Caco-2 (cell line): ENCODE results near the gene HNRNPCL1. TPM values are rescaled to one million over a fixed set of nuclear protein-coding genes. Genes with fewer than 3 reads are reported as not detected.

Experiments used
- BruUV-seq: library from RNA; stranded (reverse); fragments of 400-500 nt; replicated peaks from 2 replicates; lab custom pipeline; 2021; lab: Mats Ljungman, UMichigan
- CTCF ChIA-PET: fragments of 300-600 bp; sonication (Branson Sonifier 250); formaldehyde crosslinking; loops from one replicate; lab custom pipeline; 2022; ENCODE audit warnings: antibody characterized with exemption; lab: Charles Lee
- POLR2A ChIA-PET: fragments of 300-600 bp; sonication (Branson Sonifier 250); formaldehyde crosslinking; loops from one replicate; lab custom pipeline; 2022; ENCODE audit warnings: antibody characterized with exemption; lab: Charles Lee
- DNase-seq, 2 experiments: peaks; one replicate each; pipeline versions ENCODE4 v3.0.0 to v3.0.0-alpha.2; 2020 to 2022
- H3K27me3 ChIP-seq: replicated peaks from 2 replicates; pipeline ENCODE4 v1.6.0; 2011; ENCODE audit warnings: low read length; ENCODE audit not compliant: control insufficient read depth, insufficient read depth
- H3K36me3 ChIP-seq: 2 replicates; pipeline ENCODE4 v1.5.1; 2011; ENCODE audit warnings: low read length; ENCODE audit not compliant: control insufficient read depth, insufficient read depth
- H3K4me1 ChIP-seq: fragments of 250-450 bp; sonication (Bioruptor Pico); 2 replicates; pipeline ENCODE4 v1.5.1; 2020; ENCODE audit warnings: mild to moderate bottlenecking
- H3K4me3 ChIP-seq: 2 replicates; pipeline ENCODE4 v1.5.1; 2011; ENCODE audit warnings: low read depth, mild to moderate bottlenecking, control low read depth, low read length
- H3K9me3 ChIP-seq: fragments of 250-450 bp; sonication (Bioruptor Pico); 2 replicates; pipeline ENCODE4 v1.5.1; 2020; ENCODE audit warnings: mild to moderate bottlenecking, moderate library complexity
- H3K27ac Mint-ChIP-seq: one replicate; pipeline ENCODE4 v1.8.0; 2022; ENCODE audit warnings: mixed read lengths; ENCODE audit not compliant: unreplicated experiment
- H3K27me3 Mint-ChIP-seq: one replicate; pipeline ENCODE4 v1.8.0; 2022; ENCODE audit warnings: mixed read lengths; ENCODE audit not compliant: insufficient read depth, unreplicated experiment
- H3K36me3 Mint-ChIP-seq: one replicate; pipeline ENCODE4 v1.8.0; 2022; ENCODE audit warnings: mild to moderate bottlenecking, mixed read lengths; ENCODE audit not compliant: insufficient read depth, unreplicated experiment
- H3K4me1 Mint-ChIP-seq: one replicate; pipeline ENCODE4 v1.8.0; 2022; ENCODE audit warnings: low read depth, mixed read lengths; ENCODE audit not compliant: unreplicated experiment
- H3K4me3 Mint-ChIP-seq: one replicate; pipeline ENCODE4 v1.8.0; 2022; ENCODE audit warnings: mild to moderate bottlenecking, moderate library complexity, mixed read lengths; ENCODE audit not compliant: unreplicated experiment
- H3K9me3 Mint-ChIP-seq: one replicate; pipeline ENCODE4 v1.8.0; 2022; ENCODE audit warnings: mixed read lengths; ENCODE audit not compliant: unreplicated experiment
- CTCF ChIP-seq, 2 experiments: fragments of 200-600 bp in 1 of 2; IDR thresholded peaks; 1 replicate in 1 of 2; 2 replicates in 1 of 2; pipeline versions ENCODE4 v1.5.1 to v1.8.0; 2011 to 2022; ENCODE audit warnings: antibody characterized with exemption in 1 of 2, control low read depth in 1 of 2, inconsistent platforms in 1 of 2, low read depth in 1 of 2, low read length in 1 of 2, mild to moderate bottlenecking in 1 of 2, moderate library complexity in 1 of 2; ENCODE audit not compliant: insufficient read depth in 1 of 2, severe bottlenecking in 1 of 2, unreplicated experiment in 1 of 2
- intact Hi-C: fragments of 100-400 bp; cut with micrococcal nuclease; formaldehyde crosslinking; loops from one replicate; pipeline ENCODE4 v1.10.0; 2022; ENCODE audit not compliant: unreplicated experiment
- total RNA-seq: library from RNA; stranded (reverse); gene quantifications from 2 replicates; pipeline ENCODE4 v1.2.3, GENCODE V29; 2022

The HNRNPCL1 gene
- total RNA-seq, 1 experiment from 2014 or later: not detected

GRCh38 chr1:12799730-12800129 lies 48.8 kb downstream of the HNRNPCL1 start:
- no peaks in the 10 kb centered on the region for H3K36me3 Mint-ChIP-seq
- no peak for DNase-seq
- intact Hi-C loops: no loop called here
- Histone ChIP-seq H3K36me3 (no peaks in the 10 kb centered on the region), H3K9me3 (no peaks in the 10 kb centered on the region; the same call in 1 of the 2 replicates), H3K4me3 (no peak overlapping the region), H3K27me3 (no peaks in the 10 kb centered on the region), H3K4me1 (no peaks in the 10 kb centered on the region)
- no TSS peak for BruUV-seq
- H3K4me3 Mint-ChIP-seq: no peak overlapping the region
- H3K9me3 Mint-ChIP-seq: peaks cover 5% of the 10 kb centered on the region
- ChIA-PET CTCF (no interaction called here), POLR2A (no interaction called here)
- H3K27ac Mint-ChIP-seq: no peak overlapping the region
- peaks cover 8% of the 10 kb centered on the region for H3K27me3 Mint-ChIP-seq
- peaks cover 6% of the 10 kb centered on the region for H3K4me1 Mint-ChIP-seq
- TF ChIP-seq CTCF (IDR thresholded peaks at IDR 0.05; ENCODE audit: insufficient read depth in 1 of 2, low read depth in 1 of 2, low read length in 1 of 2, severe bottlenecking in 1 of 2, unreplicated experiment in 1 of 2): no peak

- H3K9me3 ChIP-seq: no peaks in the 10 kb centered on the region
- no peak overlapping the region for H3K4me3 Mint-ChIP-seq
- H3K9me3 Mint-ChIP-seq: no peaks in the 10 kb centered on the region
- H3K36me3 Mint-ChIP-seq: no peaks in the 10 kb centered on the region
- H3K27me3 Mint-ChIP-seq: peaks cover 7% of the 10 kb centered on the region
- no peak for DNase-seq
- H3K27ac Mint-ChIP-seq: no peak overlapping the region
- CTCF ChIA-PET: no interaction called here
- H3K27me3 ChIP-seq: no peaks in the 10 kb centered on the region
- H3K4me3 ChIP-seq: no peak overlapping the region
- H3K4me1 Mint-ChIP-seq: peaks cover 6% of the 10 kb centered on the region
- intact Hi-C loops: no loop called here
- POLR2A ChIA-PET: no interaction called here
- no peaks in the 10 kb centered on the region for H3K36me3 ChIP-seq
- TF ChIP-seq CTCF (IDR thresholded peaks at IDR 0.05; ENCODE audit: insufficient read depth in 1 of 2, low read depth in 1 of 2, low read length in 1 of 2, severe bottlenecking in 1 of 2, unreplicated experiment in 1 of 2): no peak
- no TSS peak for BruUV-seq
- no peaks in the 10 kb centered on the region for H3K4me1 ChIP-seq
These were observed 49.6 kb downstream of the HNRNPCL1 start for GRCh38 chr1:12798911-12799310.

Other genes starting within 250 kb of the HNRNPCL1 start
- 59.4 and 64.6 TPM in 2 replicates for gene DHRS3, start 230.5 kb downstream of the HNRNPCL1 start, total RNA-seq
- gene AADACL4, start 204.6 kb downstream of the HNRNPCL1 start, total RNA-seq: not detected in 2 replicates
- not detected in 2 replicates for gene AADACL3, start 132.6 kb downstream of the HNRNPCL1 start, total RNA-seq
- not detected in 2 replicates for gene CFAP107, start 102.5 kb downstream of the HNRNPCL1 start, total RNA-seq
- gene PRAMEF12, start 75.0 kb downstream of the HNRNPCL1 start, total RNA-seq: not detected in 2 replicates
- gene PRAMEF1, start 57.3 kb downstream of the HNRNPCL1 start, total RNA-seq: not detected in 2 replicates
- not detected in 2 replicates for gene PRAMEF11, start 17.3 kb downstream of the HNRNPCL1 start, total RNA-seq
- gene PRAMEF2, start 8.4 kb upstream of the HNRNPCL1 start, total RNA-seq: not detected in 2 replicates
- not detected in 2 replicates for gene PRAMEF4, start 37.5 kb upstream of the HNRNPCL1 start, total RNA-seq
- gene PRAMEF10, start 49.5 kb upstream of the HNRNPCL1 start, total RNA-seq: 1.9 and 2.1 TPM in 2 replicates
- gene PRAMEF7, start 67.9 kb upstream of the HNRNPCL1 start, total RNA-seq: not detected in 2 replicates
- gene PRAMEF6, start 98.9 kb upstream of the HNRNPCL1 start, total RNA-seq: not detected in 2 replicates
- gene PRAMEF27, start 207.9 kb upstream of the HNRNPCL1 start, total RNA-seq: not detected in 2 replicates
- not detected in 2 replicates for gene HNRNPCL3, start 212.0 kb upstream of the HNRNPCL1 start, total RNA-seq
- gene PRAMEF25, start 222.1 kb upstream of the HNRNPCL1 start, total RNA-seq: not detected in 2 replicates